GM19324 (cell line): ENCODE data around the gene HDAC4.
"Not testable (repeated sequence)": the region's sequence is repeated elsewhere in the genome, so short reads cannot be mapped to it uniquely, and the experiment has no call there.

Experiments used
- ATAC-seq: cut with Tn5 transposase; IDR thresholded peaks from one replicate; pipeline ENCODE4 v1.9.1; 2021; ENCODE audit warnings: mild to moderate bottlenecking, moderate library complexity; ENCODE audit not compliant: unreplicated experiment, low FRiP score

Gene HDAC4

GRCh38 chr2:239400596-239401066, at the start of gene HDAC4:
Gene HDAC4 (minus strand): TSS chr2:239401020. CDS start chr2:239352699, 48,321 bp downstream.
- ATAC-seq = no peak

- ATAC-seq = not testable (repeated sequence)
Observed at GRCh38 chr2:239449468-239449867, 48.6 kb upstream of the HDAC4 start.

- no peak for ATAC-seq
Observed at GRCh38 chr2:239445771-239446524, 45.1 kb upstream of the HDAC4 start.

DNA sequence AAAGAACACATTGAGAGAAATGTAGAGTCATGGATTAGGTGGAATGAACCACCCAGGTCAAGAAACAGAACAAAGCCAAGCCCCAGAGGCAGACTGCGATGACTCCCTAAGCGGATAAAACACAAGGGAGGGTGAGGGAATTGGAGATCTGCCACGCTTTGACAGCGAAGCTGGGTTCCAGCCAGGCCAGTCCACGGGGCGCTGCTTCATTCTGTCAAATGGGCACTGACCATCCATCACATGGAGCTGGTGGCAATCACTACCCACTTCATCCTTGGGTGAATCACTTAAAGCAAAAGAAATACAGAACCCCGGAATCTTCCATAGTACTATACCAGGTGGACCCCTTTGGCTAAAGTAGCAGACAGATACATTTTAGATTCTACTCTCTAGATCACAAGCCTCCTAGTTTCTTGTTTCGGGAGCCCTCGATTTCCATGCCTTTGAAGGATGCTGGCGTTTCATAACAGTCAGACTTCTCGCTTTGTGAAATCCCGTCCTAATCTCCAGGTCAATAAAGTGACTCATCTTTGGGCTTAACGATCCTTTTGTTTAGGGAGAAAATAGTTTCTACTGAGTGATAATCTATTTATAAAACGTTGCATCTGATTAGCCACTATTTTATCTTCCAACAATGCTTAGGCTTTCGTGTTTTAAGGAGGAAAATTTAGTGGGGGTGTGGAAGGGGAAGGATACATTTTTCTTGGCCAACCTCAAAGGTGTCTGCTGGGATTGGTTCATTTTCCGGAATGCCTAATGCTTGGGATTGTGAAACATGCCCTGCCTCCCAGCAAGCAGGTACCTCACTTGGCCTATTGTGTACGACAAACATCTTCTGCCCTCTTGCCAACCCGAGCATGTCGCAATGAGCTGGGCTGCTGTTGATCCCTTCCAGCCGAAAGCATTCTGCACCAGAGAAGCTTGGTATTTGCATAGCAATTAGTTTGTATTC, 44.1 kb upstream of the HDAC4 start:
- no peak for ATAC-seq

DNA sequence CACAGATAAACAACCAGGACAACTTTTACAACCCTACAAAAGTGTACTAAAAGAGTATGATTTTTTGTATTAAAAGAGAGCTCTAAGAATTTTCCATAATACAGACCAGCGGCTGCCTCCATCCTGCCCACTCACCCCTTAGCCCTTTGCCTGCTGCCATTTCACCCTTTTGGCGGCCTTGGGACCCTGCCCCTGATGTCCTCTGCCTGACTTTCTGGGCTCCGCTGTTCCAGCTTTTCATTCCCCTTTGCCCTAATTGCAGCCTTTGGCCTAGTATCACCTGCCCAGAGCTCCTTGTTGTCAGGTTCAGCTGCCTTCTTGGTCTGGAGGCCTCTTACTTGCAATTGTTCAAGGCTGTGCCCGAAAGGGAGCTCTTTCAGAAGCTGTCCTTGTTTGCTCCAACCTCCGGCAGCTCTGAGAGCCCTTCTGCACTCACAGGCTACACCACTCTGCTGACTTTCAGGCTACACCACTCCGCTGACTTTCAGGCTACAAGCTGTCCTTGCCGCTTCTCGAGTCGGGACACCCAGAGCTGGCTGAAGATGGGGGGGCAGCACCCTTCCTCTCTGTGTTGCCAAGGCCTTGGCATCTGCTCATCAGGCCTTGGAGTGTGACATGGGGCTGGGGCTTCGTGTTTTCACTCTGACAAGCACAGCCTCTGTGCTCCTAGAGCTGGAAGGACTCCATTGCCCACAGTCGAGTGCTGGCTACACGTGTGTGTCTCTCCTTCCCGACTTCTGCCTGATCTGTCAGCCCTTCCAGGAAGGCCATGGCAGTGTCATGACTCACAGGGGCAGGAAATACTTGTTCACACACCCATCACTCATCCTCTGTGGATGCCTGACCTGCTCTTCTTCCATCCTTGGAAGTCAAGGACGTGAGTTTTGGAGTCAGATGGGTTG, 43.1 kb upstream of the HDAC4 start:
- no peak for ATAC-seq

DNA sequence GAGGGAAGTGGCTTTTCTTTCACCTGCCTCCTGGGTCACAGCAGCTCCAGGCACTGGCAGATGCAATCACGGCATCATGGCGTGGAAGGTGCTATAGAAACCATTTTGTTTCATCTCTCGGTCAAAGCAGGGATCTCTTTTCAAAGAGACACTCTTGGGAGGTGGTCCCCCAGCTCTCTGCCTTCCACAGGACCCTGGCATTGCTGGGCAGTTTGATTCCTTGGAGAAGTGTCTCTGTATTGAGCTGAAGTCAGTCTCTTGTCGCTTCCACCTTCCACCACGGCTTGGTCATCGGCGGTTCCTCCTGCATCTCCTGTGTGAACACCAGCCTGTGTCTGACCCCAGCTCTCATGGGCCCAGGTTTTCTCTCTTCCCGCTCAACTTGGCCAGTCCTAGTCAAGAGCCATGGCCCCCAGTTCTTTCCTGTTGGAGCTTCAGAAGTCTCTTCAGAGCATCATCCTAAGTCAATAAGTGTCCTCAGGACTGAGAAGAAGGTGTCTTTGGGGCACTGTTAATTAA, 42.3 kb upstream of the HDAC4 start:
- no peak for ATAC-seq

- no peak for ATAC-seq
Observed at GRCh38 chr2:239442192-239442591, 41.4 kb upstream of the HDAC4 start.

- no peak for ATAC-seq
Observed at GRCh38 chr2:239441261-239442078, 40.6 kb upstream of the HDAC4 start.

DNA sequence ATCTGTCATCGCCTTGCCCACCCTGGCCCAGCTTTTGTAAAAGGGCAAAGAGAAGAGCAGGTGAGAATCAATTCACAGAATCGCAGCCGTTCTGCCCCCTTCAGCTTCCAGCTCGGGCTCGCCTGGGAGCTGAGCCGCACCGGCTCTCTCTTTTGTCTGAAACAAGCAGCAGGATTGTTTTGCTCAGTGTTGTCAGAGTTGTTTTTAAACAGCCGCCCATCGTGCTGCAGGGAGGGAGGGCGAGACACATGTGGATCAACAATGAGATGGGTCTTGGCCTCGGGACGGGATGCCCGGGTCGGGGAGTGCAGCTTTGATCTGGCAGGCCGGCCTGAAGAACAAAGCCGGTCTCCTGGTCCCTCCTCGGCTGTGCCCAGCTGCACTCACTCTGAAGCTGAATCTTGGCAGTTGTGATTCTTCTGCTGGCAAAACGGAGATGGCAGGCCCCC, 39.7 kb upstream of the HDAC4 start:
- no peak for ATAC-seq

DNA sequence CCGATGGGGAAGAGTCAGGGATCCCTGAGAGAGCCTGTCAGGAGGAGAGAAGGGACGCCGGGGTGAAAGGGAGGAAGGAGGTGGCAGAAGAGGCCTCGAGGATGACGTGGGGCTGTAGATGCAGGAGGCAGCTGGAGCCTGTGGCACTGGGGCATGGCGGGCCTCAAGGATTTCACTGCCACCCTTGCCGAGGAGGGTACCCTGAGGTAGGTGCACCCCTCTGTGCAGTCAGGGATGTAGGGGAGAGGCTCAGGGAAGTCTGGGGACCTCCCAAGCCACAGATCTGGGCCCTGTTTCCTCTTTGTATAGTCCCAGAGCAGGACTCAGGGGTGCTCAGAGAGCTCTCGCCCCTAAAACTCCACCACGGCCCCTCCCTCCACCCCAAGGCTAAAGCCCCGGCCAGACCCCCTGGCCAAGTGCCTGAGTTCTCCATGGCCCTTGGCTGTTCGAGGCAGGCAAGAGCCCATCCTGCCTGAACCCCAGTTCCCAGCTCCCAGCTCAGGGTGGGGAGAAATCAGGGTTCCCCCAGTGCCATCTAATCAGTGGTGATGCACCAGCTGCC, 39.0 kb upstream of the HDAC4 start:
- no peak for ATAC-seq

GRCh38 chr2:239438995-239439753, 38.4 kb upstream of the HDAC4 start:
- no peak for ATAC-seq

DNA sequence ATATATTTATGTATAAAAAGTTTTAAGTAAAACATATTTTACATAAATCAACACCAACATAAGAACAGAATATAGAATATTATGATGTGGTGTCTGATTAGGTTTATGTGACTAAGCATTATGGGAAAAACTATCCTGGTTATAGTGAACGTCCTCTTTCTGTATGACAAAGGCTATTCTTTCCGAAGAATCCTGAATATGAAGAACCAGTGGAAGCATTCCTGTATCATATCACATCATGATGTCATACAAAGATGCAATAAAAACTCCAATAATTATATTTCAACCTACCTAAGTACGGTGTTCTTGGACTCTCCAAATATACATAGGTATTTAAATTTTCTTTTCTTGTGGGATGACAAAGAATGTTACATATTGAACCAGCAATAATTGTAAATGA, 37.5 kb upstream of the HDAC4 start:
- no peak for ATAC-seq

DNA sequence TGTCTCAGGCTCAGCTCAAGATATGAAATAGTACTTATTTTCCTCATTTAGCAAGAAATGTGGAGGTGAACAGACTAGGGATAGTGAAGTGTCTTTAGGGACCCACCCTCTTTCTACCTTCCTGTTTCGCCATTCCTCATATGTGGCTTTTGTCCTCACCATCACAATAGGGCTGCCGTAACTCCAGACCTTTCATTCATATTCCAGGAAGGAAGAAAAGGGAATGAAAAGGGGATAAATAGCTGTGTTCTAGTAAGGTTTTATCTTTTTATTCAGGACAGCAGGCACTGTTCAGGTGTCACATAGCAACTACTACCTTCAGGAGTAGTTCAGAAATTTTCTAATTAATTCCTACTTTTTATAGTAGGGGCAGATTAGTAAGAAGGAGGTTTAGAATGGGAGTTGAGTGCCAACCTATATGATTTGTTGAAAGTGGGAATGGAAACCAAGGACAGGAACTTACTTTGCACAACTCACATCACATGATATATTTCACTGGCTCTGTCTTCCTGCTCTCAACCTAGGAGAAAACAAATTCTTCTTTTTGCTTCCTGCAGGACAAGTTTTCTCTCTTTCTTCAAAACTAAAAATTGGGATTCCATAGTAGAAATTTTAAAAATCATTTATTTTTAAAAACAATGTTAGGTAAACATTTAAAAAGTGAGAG, 36.0 kb upstream of the HDAC4 start:
- no peak for ATAC-seq

DNA sequence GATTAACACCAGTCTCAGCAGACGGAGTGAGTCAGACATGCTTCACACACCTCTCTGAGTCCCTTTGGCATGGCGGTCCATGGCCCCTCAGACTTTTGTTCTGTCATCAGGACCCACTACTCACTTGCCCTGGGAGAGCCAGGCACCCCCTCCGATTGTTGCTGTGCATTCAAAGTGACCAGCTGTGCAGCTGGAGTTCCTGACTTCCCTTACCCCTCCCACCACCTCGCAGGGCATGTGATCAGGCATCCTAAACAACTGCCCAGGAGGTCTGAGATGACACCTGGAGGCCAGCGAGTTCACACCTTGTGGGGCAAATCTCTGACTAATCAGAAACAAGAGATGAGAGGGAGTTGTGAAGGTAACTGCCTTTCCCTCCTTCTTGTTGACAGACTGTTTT, 35.3 kb upstream of the HDAC4 start:
- ATAC-seq = no peak

DNA sequence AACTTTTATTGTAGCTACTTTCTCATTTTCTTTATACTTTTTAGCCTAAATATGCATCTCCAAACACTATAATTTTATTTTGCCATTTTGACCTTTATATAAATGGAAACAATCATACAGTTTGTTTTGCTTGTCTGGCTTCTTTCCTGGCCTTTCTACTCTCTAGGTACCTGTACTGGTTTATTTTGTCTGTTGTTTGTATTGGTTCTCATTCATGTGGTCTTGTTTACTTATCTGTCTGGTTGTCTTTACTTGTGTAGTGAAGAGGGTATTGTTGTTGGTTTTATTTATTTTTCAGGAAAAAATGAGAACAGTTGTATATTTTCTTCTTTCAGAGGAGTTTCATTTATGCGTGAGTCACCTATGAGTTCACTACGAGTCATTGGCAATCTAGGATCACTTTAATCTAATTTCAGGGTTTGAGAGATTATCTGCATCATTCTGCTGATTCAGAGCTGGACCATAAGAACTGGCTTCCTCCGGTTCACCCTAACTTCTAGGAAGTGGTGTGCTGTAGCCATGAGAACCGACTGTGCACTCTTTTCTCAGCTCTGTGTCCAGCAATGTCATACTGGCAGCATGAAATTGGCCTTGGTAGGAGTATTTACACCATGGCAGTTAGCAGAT, 33.1 kb upstream of the HDAC4 start:
- ATAC-seq = no peak

DNA sequence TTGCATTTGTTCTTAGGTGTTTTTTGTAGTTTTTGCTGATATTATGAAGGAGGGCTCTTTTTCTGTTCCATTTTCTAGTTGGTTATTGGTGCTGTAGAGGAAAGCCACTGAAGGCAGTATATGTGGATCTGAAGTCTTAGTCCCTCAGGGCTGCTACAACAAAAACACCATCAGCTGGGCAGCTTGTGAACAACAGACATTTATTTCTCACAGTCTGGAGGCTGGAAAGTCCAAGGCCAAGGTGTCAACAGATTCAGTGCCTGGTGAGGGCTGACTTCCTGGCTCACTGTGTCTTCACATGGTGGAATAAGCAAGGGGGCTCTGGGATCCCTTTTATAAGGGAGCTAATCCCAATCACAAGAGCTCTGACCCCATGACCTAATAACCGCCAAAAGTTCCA, 31.4 kb upstream of the HDAC4 start:
- ATAC-seq = no peak

DNA sequence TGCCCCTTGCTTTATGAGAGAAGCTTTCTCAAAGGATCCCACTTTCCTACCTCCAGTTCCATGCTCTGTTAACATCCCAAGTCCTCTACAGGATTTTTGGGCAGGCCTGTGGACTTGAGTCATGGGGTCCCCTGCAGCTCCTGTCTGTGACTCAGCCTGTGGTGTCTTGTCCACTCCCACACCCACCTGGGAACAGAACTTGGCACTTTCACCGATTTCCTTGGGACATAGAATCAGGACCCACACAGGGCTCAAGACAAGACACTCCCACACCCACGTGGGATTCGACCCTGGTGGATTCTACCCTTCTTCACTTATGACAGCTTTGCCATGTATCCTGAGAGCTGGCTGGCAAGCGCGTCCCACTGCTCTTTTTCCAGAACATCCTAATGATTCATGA, 30.7 kb upstream of the HDAC4 start:
- ATAC-seq = no peak
